A673 (cell line): ENCODE measurements around the gene ATP2C1. TPM values are rescaled to one million over a fixed set of nuclear protein-coding genes. Genes with fewer than 3 reads are reported as not detected.

Experiments used
- BruUV-seq: library from RNA; stranded (reverse); fragments of 400-500 nt; replicated peaks from 2 replicates; lab custom pipeline; 2021; lab: Mats Ljungman, UMichigan
- CTCF ChIA-PET: fragments of 300-600 bp; sonication (Branson Sonifier 250); formaldehyde crosslinking; loops from one replicate; lab custom pipeline; 2022; ENCODE audit warnings: antibody characterized with exemption; lab: Charles Lee
- POLR2A ChIA-PET: fragments of 300-600 bp; sonication (Branson Sonifier 250); formaldehyde crosslinking; loops from one replicate; lab custom pipeline; 2022; ENCODE audit warnings: antibody characterized with exemption; ENCODE audit not compliant: low non-redundant PET; lab: Charles Lee
- DNase-seq: peaks from one replicate; pipeline ENCODE4 v3.0.0-alpha.2; 2015; ENCODE audit warnings: low spot score
- H3K27ac ChIP-seq: fragments of 200-600 bp; sonication (generic); 2 replicates; pipeline ENCODE4 v1.5.1; 2016; ENCODE audit warnings: mixed run types, low read depth, mild to moderate bottlenecking, mixed read lengths, antibody characterized with exemption, low read length; ENCODE audit not compliant: poor library complexity, severe bottlenecking
- H3K27me3 ChIP-seq: fragments of 200-600 bp; sonication (generic); replicated peaks from 2 replicates; pipeline ENCODE4 v1.6.1; 2017; ENCODE audit warnings: mixed run types, low read depth, mild to moderate bottlenecking, mixed read lengths, antibody characterized with exemption, low read length; ENCODE audit not compliant: insufficient read depth, poor library complexity
- H3K36me3 ChIP-seq: fragments of 200-600 bp; sonication (generic); 2 replicates; pipeline ENCODE4 v1.6.1; 2016; ENCODE audit warnings: mixed run types, mild to moderate bottlenecking, mixed read lengths, antibody characterized with exemption, low read length; ENCODE audit not compliant: insufficient read depth, poor library complexity, severe bottlenecking
- H3K4me1 ChIP-seq: fragments of 200-600 bp; sonication (generic); 2 replicates; pipeline ENCODE4 v1.6.1; 2017; ENCODE audit warnings: mixed run types, mild to moderate bottlenecking, mixed read lengths, antibody characterized with exemption, low read length; ENCODE audit not compliant: insufficient read depth, poor library complexity, severe bottlenecking
- H3K4me3 ChIP-seq: fragments of 200-600 bp; sonication (generic); 2 replicates; pipeline ENCODE4 v1.5.1; 2016; ENCODE audit warnings: low read depth, mixed run types, mild to moderate bottlenecking, mixed read lengths, low read length; ENCODE audit not compliant: poor library complexity, severe bottlenecking
- H3K9me3 ChIP-seq: fragments of 200-600 bp; sonication (generic); 2 replicates; pipeline ENCODE4 v1.6.1; 2016; ENCODE audit warnings: mixed run types, low read depth, mild to moderate bottlenecking, mixed read lengths, antibody characterized with exemption, low read length; ENCODE audit not compliant: poor library complexity, severe bottlenecking
- CTCF ChIP-seq: fragments of 300-800, 200-600 bp; sonication (generic); conservative IDR thresholded peaks from 2 replicates; pipeline ENCODE4 v1.5.1; 2017; ENCODE audit warnings: low read depth, mild to moderate bottlenecking, antibody characterized with exemption, low read length, moderate library complexity, mixed read lengths
- EZH2 ChIP-seq: fragments of 200-600 bp; sonication (generic); IDR thresholded peaks from 2 replicates; pipeline ENCODE4 v1.6.1; 2017; ENCODE audit warnings: borderline replicate concordance, low read depth, mild to moderate bottlenecking, mixed read lengths, antibody characterized with exemption, low read length; ENCODE audit not compliant: poor library complexity, severe bottlenecking
- intact Hi-C: fragments of 100-400 bp; cut with micrococcal nuclease; formaldehyde crosslinking; loops from one replicate; pipeline ENCODE4 v1.10.0; 2022; ENCODE audit not compliant: unreplicated experiment
- total RNA-seq: library from RNA; stranded (reverse); gene quantifications from 2 replicates; pipeline ENCODE4 v1.2.3, GENCODE V29; 2021

The ATP2C1 gene
- total RNA-seq, 1 experiment from 2014 or later, result 75.9 TPM

DNA sequence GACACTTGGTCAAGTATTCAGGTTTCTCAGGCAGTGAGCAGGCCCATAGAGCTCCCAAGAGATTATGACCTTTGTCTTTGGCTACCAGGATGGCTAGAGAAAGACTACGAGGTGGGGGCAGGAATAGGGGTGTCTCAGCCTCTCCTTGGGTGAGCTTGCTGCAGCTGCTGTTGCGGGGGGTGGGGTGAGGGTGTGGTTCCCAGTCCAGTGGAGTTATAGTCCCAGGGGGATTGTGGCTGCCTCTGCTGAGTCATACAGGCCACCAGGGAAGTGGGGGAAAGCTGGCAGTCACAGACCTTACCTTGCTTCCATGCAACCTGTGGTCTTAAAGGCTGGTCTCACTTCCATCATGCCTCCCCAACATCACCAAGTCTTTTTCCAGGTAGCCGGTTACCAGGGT lies 31.7 kb downstream of the ATP2C1 start:
- no peak for TF ChIP-seq CTCF
- no peak for TF ChIP-seq EZH2
- Histone ChIP-seq H3K9me3 (peaks cover 18% of the 10 kb centered on the region), H3K27ac (no peak overlapping the region), H3K4me1 (peaks cover 18% of the 10 kb centered on the region), H3K4me3 (no peak overlapping the region), H3K27me3 (no peaks in the 10 kb centered on the region), H3K36me3 (no peaks in the 10 kb centered on the region)
- intact Hi-C loops, result no loop called here
- ChIA-PET CTCF (interaction anchor here (0.6 kb wide), 1 partner anchor 43 kb away, joined by 3 read pairs; no protein-coding TSS in a partner anchor), POLR2A (no interaction called here)
- BruUV-seq, result no TSS peak
- DNase-seq, result peak; percentile 42

DNA sequence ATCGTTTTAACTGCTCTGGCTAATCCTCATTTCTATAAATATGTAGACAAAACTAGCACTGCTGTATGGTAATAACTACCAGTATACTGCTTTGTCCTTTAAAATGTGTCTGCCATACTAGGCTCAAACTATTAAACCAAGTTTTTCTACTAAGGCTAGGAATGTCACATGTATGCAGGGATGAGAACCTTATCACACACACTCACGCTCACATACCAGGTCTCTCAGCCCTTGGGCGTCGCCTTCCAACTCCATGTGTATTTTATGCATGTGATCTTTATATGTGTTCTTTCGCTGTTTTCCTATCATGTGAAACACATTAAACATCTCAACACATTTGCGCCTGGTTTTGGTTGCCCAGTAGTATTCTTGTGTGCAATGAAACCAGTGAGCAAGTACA lies 32.6 kb downstream of the ATP2C1 start:
- CTCF ChIA-PET, result no interaction called here
- no TSS peak for BruUV-seq
- intact Hi-C loops, result no loop called here
- H3K27ac ChIP-seq, result no peak overlapping the region
- H3K9me3 ChIP-seq, result peaks cover 13% of the 10 kb centered on the region
- TF ChIP-seq EZH2 (no peak), CTCF (no peak)
- H3K27me3 ChIP-seq, result no peaks in the 10 kb centered on the region
- POLR2A ChIA-PET, result no interaction called here
- H3K4me1 ChIP-seq, result peaks cover 18% of the 10 kb centered on the region
- H3K4me3 ChIP-seq, result no peak overlapping the region
- DNase-seq, result no peak
- H3K36me3 ChIP-seq, result no peaks in the 10 kb centered on the region

DNA sequence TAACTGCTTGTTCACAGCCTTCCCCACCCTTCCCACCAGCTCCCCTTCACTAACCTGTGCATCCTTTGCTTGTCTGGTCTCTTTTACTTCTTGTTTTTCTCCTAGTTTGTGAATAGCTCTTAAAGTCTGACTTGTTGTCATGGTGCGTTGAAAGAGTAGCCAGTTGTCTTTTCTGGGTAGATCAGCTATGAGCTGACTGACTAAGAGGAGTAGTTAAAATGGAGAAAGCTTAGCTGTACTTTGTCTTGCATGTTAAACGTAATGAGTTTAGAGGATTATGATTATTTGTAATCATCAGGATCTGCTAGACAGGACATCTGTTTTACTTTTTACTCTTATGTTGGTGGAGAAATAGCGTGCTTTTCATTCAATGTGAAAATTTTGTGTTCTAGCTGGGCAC lies 35.9 kb downstream of the ATP2C1 start:
- Histone ChIP-seq H3K9me3 (no peaks in the 10 kb centered on the region), H3K36me3 (no peaks in the 10 kb centered on the region), H3K4me1 (peaks cover 21% of the 10 kb centered on the region), H3K4me3 (no peak overlapping the region), H3K27me3 (no peaks in the 10 kb centered on the region), H3K27ac (no peak overlapping the region)
- intact Hi-C loops, result no loop called here
- TF ChIP-seq CTCF (no peak), EZH2 (no peak)
- CTCF ChIA-PET, result no interaction called here
- BruUV-seq, result no TSS peak
- POLR2A ChIA-PET, result no interaction called here
- no peak for DNase-seq
